Measurements from ENCODE around the gene SLC6A19. TPM values are rescaled to one million over a fixed set of nuclear protein-coding genes. Genes with fewer than 3 reads are reported as not detected.

SLC6A19 gene
- total and polyA plus RNA-seq, 9 of the 15 experiments (the other 6 are each of a cell fraction or from before 2014, with no cell fraction given), result 0.03 to 1.6 (median 0.59) TPM

GRCh38 chr5:1210832-1211251 lies 9.4 kb downstream of the SLC6A19 start:
- ChIA-PET POLR2A (no interaction called here), CTCF (ENCODE audit: low intra/inter-chr PET ratio) (no interaction called here)
- Histone ChIP-seq H3K4me1 (replicated peaks in 1 of 2; ENCODE audit: control insufficient read depth in 2 of 2, insufficient read depth in 2 of 2, low read length in 2 of 2) (peaks cover 0 to 54% of the 10 kb centered on the region in 2 experiments; a peak in 3 of 5 replicates), H4K20me1 (replicated peaks; ENCODE audit: control insufficient read depth, insufficient read depth, low read length) (peaks cover 10% of the 10 kb centered on the region; the same call in 1 of the 2 replicates), H2AFZ (ENCODE audit: low read depth, low read length) (no peak overlapping the region), H3K27ac (ENCODE audit: extremely low read depth, low read depth, low read length) (no peak overlapping the region), H3K9ac (ENCODE audit: insufficient read depth in 1 of 2, low read depth in 2 of 2, low read length in 2 of 2) (no peak overlapping the region), H3K4me3 (no peak overlapping the region), H3K4me2 (ENCODE audit: insufficient read depth, low read length) (no peak overlapping the region), H3K79me2 (ENCODE audit: control insufficient read depth, insufficient read depth, low read length) (no peaks in the 10 kb centered on the region), H3K9me1 (ENCODE audit: control insufficient read depth, insufficient read depth, low read length) (no peaks in the 10 kb centered on the region), H3K36me3 (ENCODE audit: control insufficient read depth, insufficient read depth, low read length) (no peaks in the 10 kb centered on the region), H3K9me3 (replicated peaks; ENCODE audit: control insufficient read depth, insufficient read depth, low read depth, low read length) (no peaks in the 10 kb centered on the region; the same call in 1 of the 2 replicates), H3K27me3 (ENCODE audit: control insufficient read depth in 2 of 2, insufficient read depth in 2 of 2, low read length in 2 of 2) (peaks cover 0 to 61% of the 10 kb centered on the region in 2 experiments; a peak in 4 of 5 replicates)
- in situ Hi-C loops (cut with MboI), result no loop called here
- intact Hi-C loops (cut with micrococcal nuclease), result no loop called here
- ATAC-seq (no peak), FAIRE-seq (no peak), DNase-seq (ENCODE audit: extremely low read depth in 1 of 4, low spot score in 3 of 4) (no peak)
- WGBS (ENCODE audit: insufficient coverage, low coverage, missing lambda C conversion rate), result 17% methylated on average over 20 of the region's 21 CpGs
- TF ChIP-seq ZNF41 (CRISPR knock-in tag; conservative IDR thresholded peaks at IDR 0.05), result no peak
- no peak for TF ChIP-seq RBM39 (optimal IDR thresholded peaks at IDR 0.05; ENCODE audit: low read depth, low read length)
- TF ChIP-seq PKNOX1 (IDR thresholded peaks at IDR 0.05), result no peak
- no peak for TF ChIP-seq HMG20B (CRISPR knock-in tag; IDR thresholded peaks at IDR 0.05)
- peak; percentile 37; the same call in 1 of the 2 replicates for TF ChIP-seq POLR2G (IDR thresholded peaks at IDR 0.05; ENCODE audit: low read depth, low read length)
- no TSS peak for BruUV-seq (replicated peaks)

- H2AFZ ChIP-seq (ENCODE audit: low read depth, low read length), result no peak overlapping the region
- H4K20me1 ChIP-seq (replicated peaks; ENCODE audit: control insufficient read depth, insufficient read depth, low read length), result peaks cover 10% of the 10 kb centered on the region; the same call in 1 of the 2 replicates
- FAIRE-seq, result no peak
- TF ChIP-seq MAX (CRISPR knock-in tag; IDR thresholded peaks at IDR 0.05), result peak; percentile 62; the same call in 1 of the 2 replicates
- TF ChIP-seq KDM1A (IDR thresholded peaks at IDR 0.05), result peak in 1 of 2 experiments; percentile 77; a peak in 1 of 4 replicates
- no peak for TF ChIP-seq ZNF24 (IDR thresholded peaks at IDR 0.05)
- peak; percentile 30; the same call in 1 of the 2 replicates for TF ChIP-seq BHLHE40 (IDR thresholded peaks at IDR 0.05; ENCODE audit: low read length)
- no peak overlapping the region for H3K27ac ChIP-seq (ENCODE audit: extremely low read depth, low read depth, low read length)
- intact Hi-C loops (cut with micrococcal nuclease), result no loop called here
- peaks cover 0 to 54% of the 10 kb centered on the region in 2 experiments; a peak in 3 of 5 replicates for H3K4me1 ChIP-seq (replicated peaks in 1 of 2; ENCODE audit: control insufficient read depth in 2 of 2, insufficient read depth in 2 of 2, low read length in 2 of 2)
- H3K36me3 ChIP-seq (ENCODE audit: control insufficient read depth, insufficient read depth, low read length), result no peaks in the 10 kb centered on the region
- WGBS (ENCODE audit: insufficient coverage, low coverage, missing lambda C conversion rate), result 19% methylated on average over 9 of the region's 9 CpGs
- no peaks in the 10 kb centered on the region for H3K9me1 ChIP-seq (ENCODE audit: control insufficient read depth, insufficient read depth, low read length)
- H3K9ac ChIP-seq (ENCODE audit: insufficient read depth in 1 of 2, low read depth in 2 of 2, low read length in 2 of 2), result no peak overlapping the region
- CTCF ChIA-PET (ENCODE audit: low intra/inter-chr PET ratio), result no interaction called here
- POLR2A ChIA-PET, result no interaction called here
- DNase-seq (ENCODE audit: extremely low read depth in 1 of 4, low spot score in 3 of 4), result no peak
- peaks cover 0 to 61% of the 10 kb centered on the region in 2 experiments; a peak in 4 of 5 replicates for H3K27me3 ChIP-seq (ENCODE audit: control insufficient read depth in 2 of 2, insufficient read depth in 2 of 2, low read length in 2 of 2)
- H3K79me2 ChIP-seq (ENCODE audit: control insufficient read depth, insufficient read depth, low read length), result no peaks in the 10 kb centered on the region
- in situ Hi-C loops (cut with MboI), result no loop called here
- H3K4me3 ChIP-seq, result no peak overlapping the region
- no peak for ATAC-seq
- no peaks in the 10 kb centered on the region; the same call in 1 of the 2 replicates for H3K9me3 ChIP-seq (replicated peaks; ENCODE audit: control insufficient read depth, insufficient read depth, low read depth, low read length)
- BruUV-seq (replicated peaks), result no TSS peak
- no peak overlapping the region for H3K4me2 ChIP-seq (ENCODE audit: insufficient read depth, low read length)
Measured at GRCh38 chr5:1211701-1212100, 10.3 kb downstream of the SLC6A19 start.

Measured in K562 (cell line).